Neural crest cell (in vitro differentiated cells): ENCODE data around the gene MTARC2. TPM values are rescaled to one million over a fixed set of nuclear protein-coding genes. Genes with fewer than 3 reads are reported as not detected.

Experiments used
- DNase-seq: peaks from one replicate; pipeline ENCODE4 v3.0.0; 2021; ENCODE audit warnings: low read depth, mixed read lengths, low spot score
- H3K27ac Mint-ChIP-seq: one replicate; pipeline ENCODE4 v1.8.0; 2021; ENCODE audit warnings: mild to moderate bottlenecking, mixed read lengths; ENCODE audit not compliant: unreplicated experiment
- H3K27me3 Mint-ChIP-seq: 2 replicates; pipeline ENCODE4 v1.8.0; 2021; ENCODE audit warnings: low read depth, mild to moderate bottlenecking, mixed read lengths
- H3K36me3 Mint-ChIP-seq: 2 replicates; pipeline ENCODE4 v1.8.0; 2021; ENCODE audit warnings: low read depth, mild to moderate bottlenecking, mixed read lengths
- H3K4me1 Mint-ChIP-seq: 2 replicates; pipeline ENCODE4 v1.8.0; 2021; ENCODE audit warnings: mixed read lengths
- H3K4me3 Mint-ChIP-seq: one replicate; pipeline ENCODE4 v1.8.0; 2021; ENCODE audit warnings: mild to moderate bottlenecking, mixed read lengths
- H3K9me3 Mint-ChIP-seq: 2 replicates; pipeline ENCODE4 v1.8.0; 2021; ENCODE audit warnings: mixed read lengths
- total RNA-seq: library from RNA; stranded (reverse); gene quantifications from 2 replicates; pipeline ENCODE4 v1.2.1, GENCODE V29; 2021
- TF ChIP-seq, protein P1 (sequence below): fragments of 200-600 bp; sonication (generic); conservative IDR thresholded peaks from 2 replicates; pipeline ENCODE4 v1.5.0; 2021; ENCODE audit warnings: antibody characterized with exemption, mild to moderate bottlenecking

Gene MTARC2
- total RNA-seq, 1 donor from 2014 or later: 4.1 TPM

DNA sequence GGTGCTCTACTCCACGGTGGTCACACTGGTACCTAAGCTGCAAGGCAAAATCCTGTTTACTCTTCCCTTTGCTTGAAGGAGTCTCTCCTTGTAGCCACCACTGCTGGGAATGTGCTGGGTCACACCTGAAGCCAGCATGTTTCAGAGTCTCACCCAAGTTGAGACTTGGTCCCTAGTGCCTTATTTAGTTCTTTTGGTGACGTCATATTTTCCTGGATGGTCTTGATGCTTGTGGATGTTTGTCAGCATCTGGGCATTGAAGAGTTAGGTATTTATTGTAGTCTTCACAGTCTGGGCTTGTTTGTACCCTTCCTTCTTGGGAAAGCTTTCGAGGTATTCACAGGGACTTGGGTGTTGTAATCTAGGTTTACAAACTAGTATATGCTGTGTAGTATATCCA lies 5.6 kb upstream of the MTARC2 start:
- no peaks in the 10 kb centered on the region for H3K9me3 Mint-ChIP-seq
- H3K27ac Mint-ChIP-seq: no peak overlapping the region
- no peaks in the 10 kb centered on the region for H3K36me3 Mint-ChIP-seq
- H3K27me3 Mint-ChIP-seq: peaks cover 27% of the 10 kb centered on the region
- no peak overlapping the region for H3K4me3 Mint-ChIP-seq
- peaks cover 5% of the 10 kb centered on the region for H3K4me1 Mint-ChIP-seq
- DNase-seq: no peak
- TF ChIP-seq, protein P1, sequence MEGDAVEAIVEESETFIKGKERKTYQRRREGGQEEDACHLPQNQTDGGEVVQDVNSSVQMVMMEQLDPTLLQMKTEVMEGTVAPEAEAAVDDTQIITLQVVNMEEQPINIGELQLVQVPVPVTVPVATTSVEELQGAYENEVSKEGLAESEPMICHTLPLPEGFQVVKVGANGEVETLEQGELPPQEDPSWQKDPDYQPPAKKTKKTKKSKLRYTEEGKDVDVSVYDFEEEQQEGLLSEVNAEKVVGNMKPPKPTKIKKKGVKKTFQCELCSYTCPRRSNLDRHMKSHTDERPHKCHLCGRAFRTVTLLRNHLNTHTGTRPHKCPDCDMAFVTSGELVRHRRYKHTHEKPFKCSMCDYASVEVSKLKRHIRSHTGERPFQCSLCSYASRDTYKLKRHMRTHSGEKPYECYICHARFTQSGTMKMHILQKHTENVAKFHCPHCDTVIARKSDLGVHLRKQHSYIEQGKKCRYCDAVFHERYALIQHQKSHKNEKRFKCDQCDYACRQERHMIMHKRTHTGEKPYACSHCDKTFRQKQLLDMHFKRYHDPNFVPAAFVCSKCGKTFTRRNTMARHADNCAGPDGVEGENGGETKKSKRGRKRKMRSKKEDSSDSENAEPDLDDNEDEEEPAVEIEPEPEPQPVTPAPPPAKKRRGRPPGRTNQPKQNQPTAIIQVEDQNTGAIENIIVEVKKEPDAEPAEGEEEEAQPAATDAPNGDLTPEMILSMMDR: no peak

DNA sequence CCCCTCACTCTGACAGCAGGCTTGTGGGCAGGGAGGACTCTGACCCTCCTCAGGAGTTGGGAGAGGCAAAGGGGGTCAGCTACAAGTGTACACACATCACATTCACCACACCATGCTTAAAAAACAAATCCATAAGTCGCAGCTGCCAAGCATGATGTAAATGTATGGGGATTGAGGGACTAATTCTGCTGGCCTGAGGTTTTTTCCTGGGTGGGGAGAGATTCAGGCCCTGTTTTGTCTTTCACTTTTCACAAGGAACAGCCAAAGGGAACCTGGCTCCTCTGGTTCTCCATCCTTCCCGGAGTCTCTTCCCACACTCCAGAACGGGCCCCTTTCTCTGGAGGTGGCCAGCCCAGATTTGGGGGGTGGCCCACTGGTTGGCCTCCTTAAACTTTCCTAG lies 1.3 kb upstream of the MTARC2 start:
- no peaks in the 10 kb centered on the region for H3K9me3 Mint-ChIP-seq
- H3K4me3 Mint-ChIP-seq: peak overlapping the region; percentile 97
- H3K4me1 Mint-ChIP-seq: peaks cover 20% of the 10 kb centered on the region
- TF ChIP-seq, protein P1: no peak
- no peak for DNase-seq
- H3K27ac Mint-ChIP-seq: no peak overlapping the region
- H3K27me3 Mint-ChIP-seq: peaks cover 41% of the 10 kb centered on the region
- no peaks in the 10 kb centered on the region for H3K36me3 Mint-ChIP-seq

DNA sequence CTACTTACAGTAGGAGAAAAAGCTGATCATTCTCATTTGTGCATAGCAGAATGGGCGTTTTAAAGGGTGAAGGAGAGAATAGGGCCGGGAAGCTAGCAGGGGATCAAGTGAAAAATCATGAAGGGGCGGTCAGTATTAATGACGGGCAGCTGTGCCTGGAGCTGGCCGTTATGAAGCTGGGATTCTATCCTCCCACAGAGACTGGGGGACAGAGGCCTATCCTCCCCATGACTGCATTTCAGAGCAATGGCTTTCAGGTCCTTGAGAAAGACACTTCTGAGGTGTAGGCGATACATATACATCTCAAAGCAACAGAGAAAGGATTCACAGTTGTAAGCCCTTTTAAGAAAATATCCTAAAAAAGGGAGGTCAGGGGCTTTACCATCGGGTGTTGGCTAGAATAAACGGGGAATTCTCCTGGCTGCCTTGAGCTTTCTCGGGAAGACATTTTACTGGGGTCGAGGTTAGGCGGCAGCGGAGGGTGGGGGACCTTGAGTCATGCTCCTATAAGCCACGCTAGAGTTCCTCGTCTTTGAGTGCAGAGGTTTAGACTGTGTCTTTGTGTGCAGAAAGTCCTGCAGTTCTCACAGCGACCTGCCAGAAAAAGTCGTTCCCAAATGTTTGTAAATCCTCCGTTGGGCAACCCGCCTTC lies 559 bp upstream of the MTARC2 start:
- H3K9me3 Mint-ChIP-seq: no peaks in the 10 kb centered on the region
- TF ChIP-seq, protein P1: peak; percentile 32
- peaks cover 41% of the 10 kb centered on the region for H3K27me3 Mint-ChIP-seq
- H3K4me1 Mint-ChIP-seq: peaks cover 20% of the 10 kb centered on the region
- peak overlapping the region; percentile 97 for H3K4me3 Mint-ChIP-seq
- no peak for DNase-seq
- H3K27ac Mint-ChIP-seq: peak overlapping the region; percentile 85
- H3K36me3 Mint-ChIP-seq: no peaks in the 10 kb centered on the region

DNA sequence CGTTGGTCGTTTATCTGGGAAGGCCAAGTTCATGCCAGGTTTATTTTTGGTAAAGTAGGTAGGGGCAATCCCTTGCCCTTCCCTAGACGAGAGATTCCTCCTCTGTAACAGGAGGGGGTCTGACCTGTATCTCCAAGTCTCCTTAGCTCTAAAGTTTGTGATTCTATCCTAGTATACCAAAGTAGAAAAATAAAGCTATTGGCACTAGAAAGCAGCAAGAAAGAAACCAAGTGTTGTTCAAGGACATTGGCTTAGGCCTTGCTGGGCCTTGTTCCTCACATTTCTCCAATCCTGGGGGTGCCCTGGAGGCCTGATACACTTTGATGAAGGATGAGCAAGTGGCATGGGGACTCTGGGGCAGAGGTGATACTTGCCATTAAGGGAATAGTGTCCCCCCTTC lies 814 bp downstream of the MTARC2 start:
- Mint-ChIP-seq H3K27me3 (peaks cover 39% of the 10 kb centered on the region), H3K36me3 (no peaks in the 10 kb centered on the region), H3K4me1 (peaks cover 20% of the 10 kb centered on the region), H3K4me3 (peak overlapping the region; percentile 97), H3K9me3 (no peaks in the 10 kb centered on the region), H3K27ac (no peak overlapping the region)
- no peak for DNase-seq
- TF ChIP-seq, protein P1: no peak

DNA sequence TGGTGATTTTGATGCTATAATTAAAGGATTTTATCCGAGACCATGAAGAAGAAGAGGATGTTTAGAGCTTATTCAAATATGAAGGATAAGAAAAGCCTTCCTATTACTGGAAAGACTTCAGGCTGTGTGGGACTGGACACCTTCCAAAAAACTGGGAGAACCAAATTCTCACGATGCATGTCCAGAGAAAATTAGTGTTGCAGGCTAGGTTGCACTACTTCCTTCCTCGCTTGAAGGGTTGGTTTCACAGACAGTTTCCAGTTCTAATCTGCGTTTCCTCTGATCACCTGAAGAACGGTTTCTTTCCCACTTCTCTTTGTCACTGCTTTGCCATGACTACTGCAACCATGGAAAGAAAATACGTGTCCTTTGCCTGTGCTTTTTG lies 2.0 kb downstream of the MTARC2 start:
- H3K4me1 Mint-ChIP-seq: peaks cover 20% of the 10 kb centered on the region
- H3K36me3 Mint-ChIP-seq: no peaks in the 10 kb centered on the region
- no peaks in the 10 kb centered on the region for H3K9me3 Mint-ChIP-seq
- peaks cover 39% of the 10 kb centered on the region for H3K27me3 Mint-ChIP-seq
- TF ChIP-seq, protein P1: no peak
- DNase-seq: no peak
- no peak overlapping the region for H3K27ac Mint-ChIP-seq
- no peak overlapping the region for H3K4me3 Mint-ChIP-seq
